K562 (cell line): Measurements from ENCODE around the gene TANC1. TPM values are rescaled to one million over a fixed set of nuclear protein-coding genes. Genes with fewer than 3 reads are reported as not detected.

Experiments used
- FOXA3 ChIP-seq, 2 experiments: fragments of 450-650 bp in 1 of 2; sonication (generic) in 1 of 2; formaldehyde crosslinking; IDR thresholded peaks in 1 of 2; conservative IDR thresholded peaks in 1 of 2; 2 replicates each; pipeline versions ENCODE4 v1.4.0 to v1.8.0; 2020 to 2022; ENCODE audit warnings: mild to moderate bottlenecking in 2 of 2, missing genetic modification reagents in 1 of 2
- JUND ChIP-seq, 2 experiments: IDR thresholded peaks; 2 replicates in 1 of 2; 3 replicates in 1 of 2; pipeline ENCODE4 v1.6.1; 2011; ENCODE audit warnings: borderline replicate concordance in 2 of 2, low read depth in 2 of 2, low read length in 2 of 2, improper control_type of control experiment in 1 of 2, missing biosample characterization in 1 of 2, missing genetic modification characterization in 1 of 2, missing genetic modification reagents in 1 of 2
- L3MBTL2 ChIP-seq: fragments of 450-650 bp; IDR thresholded peaks from 2 replicates; pipeline ENCODE4 v1.6.1; 2016; ENCODE audit warnings: mild to moderate bottlenecking, moderate library complexity
- NR2C2 ChIP-seq, 2 experiments: fragments of 200-800 bp in 1 of 2; sonication (Bioruptor generic) in 1 of 2; sonication (generic) in 1 of 2; formaldehyde crosslinking in 1 of 2; IDR thresholded peaks; 2 replicates each; pipeline versions ENCODE4 v1.6.1 to v1.8.0; 2016 to 2022; ENCODE audit warnings: mild to moderate bottlenecking in 1 of 2, missing compliant biosample characterization in 1 of 2, missing genetic modification characterization in 1 of 2, missing genetic modification reagents in 1 of 2
- SMAD3 ChIP-seq: fragments of 450-650 bp; formaldehyde crosslinking; conservative IDR thresholded peaks from 2 replicates; pipeline ENCODE4 v1.4.0; 2020; ENCODE audit warnings: mild to moderate bottlenecking
- TFE3 ChIP-seq: fragments of 450-650 bp; formaldehyde crosslinking; IDR thresholded peaks from 2 replicates; pipeline ENCODE4 v1.4.0; 2020; ENCODE audit warnings: mild to moderate bottlenecking, mixed read lengths
- TOE1 ChIP-seq, 2 experiments: fragments of 450-650 bp in 1 of 2; sonication (generic) in 1 of 2; formaldehyde crosslinking in 1 of 2; IDR thresholded peaks; 2 replicates each; pipeline versions ENCODE4 v1.7.1 to v1.8.0; 2016 to 2022; ENCODE audit warnings: borderline replicate concordance in 2 of 2, mild to moderate bottlenecking in 2 of 2, antibody characterized with exemption in 1 of 2, inconsistent platforms in 1 of 2, low read depth in 1 of 2, missing genetic modification reagents in 1 of 2, moderate library complexity in 1 of 2
- ZBTB17 ChIP-seq: fragments of 450-650 bp; formaldehyde crosslinking; IDR thresholded peaks from 2 replicates; pipeline ENCODE4 v1.4.0; 2020; ENCODE audit warnings: mild to moderate bottlenecking
- ZNF644 ChIP-seq: fragments of 200-800 bp; sonication (Bioruptor generic); IDR thresholded peaks from 2 replicates; pipeline ENCODE4 v1.6.1; 2016; ENCODE audit warnings: low read depth, missing genetic modification characterization, missing compliant biosample characterization
- polyA plus RNA-seq, 8 experiments: library from polyadenylated mRNA; depleted of rRNA in 4 of 8; stranded (reverse) in 5 of 8; unstranded in 3 of 8; fragments of >200 nt; fragmentation: Nextera tagmentation in 2 of 8; fragmentation: Illumina TruSeq in 1 of 8; extraction: Ambion mirVana in 2 of 8; extraction: Trizol in 1 of 8; gene quantifications; 2 replicates each; pipeline versions ENCODE4 v1.2.1 to v1.2.3, GENCODE V29; 2011 to 2014; ENCODE audit warnings: inconsistent platforms in 1 of 8, missing spikeins in 1 of 8
- total RNA-seq, 7 experiments: library from RNA; depleted of rRNA in 6 of 7; stranded (reverse); fragments of >200 nt in 6 of 7; fragmentation: Illumina TruSeq in 2 of 7; extraction: Trizol in 2 of 7; gene quantifications; 2 replicates each; pipeline versions ENCODE4 v1.2.1 to v1.2.3, GENCODE V29; 2011 to 2021; ENCODE audit warnings: low replicate concordance in 1 of 7
- TF ChIP-seq, protein P1 (sequence below): sonication (generic); formaldehyde crosslinking; IDR thresholded peaks from 2 replicates; pipeline ENCODE4 v1.9.0; 2022; ENCODE audit warnings: mild to moderate bottlenecking, missing genetic modification reagents

TANC1 gene
- total and polyA plus RNA-seq, 9 of the 15 experiments (the other 6 are each of a cell fraction or from before 2014, with no cell fraction given) = under 0.01 to 0.20 (median 0.07) TPM; not detected in 1

DNA sequence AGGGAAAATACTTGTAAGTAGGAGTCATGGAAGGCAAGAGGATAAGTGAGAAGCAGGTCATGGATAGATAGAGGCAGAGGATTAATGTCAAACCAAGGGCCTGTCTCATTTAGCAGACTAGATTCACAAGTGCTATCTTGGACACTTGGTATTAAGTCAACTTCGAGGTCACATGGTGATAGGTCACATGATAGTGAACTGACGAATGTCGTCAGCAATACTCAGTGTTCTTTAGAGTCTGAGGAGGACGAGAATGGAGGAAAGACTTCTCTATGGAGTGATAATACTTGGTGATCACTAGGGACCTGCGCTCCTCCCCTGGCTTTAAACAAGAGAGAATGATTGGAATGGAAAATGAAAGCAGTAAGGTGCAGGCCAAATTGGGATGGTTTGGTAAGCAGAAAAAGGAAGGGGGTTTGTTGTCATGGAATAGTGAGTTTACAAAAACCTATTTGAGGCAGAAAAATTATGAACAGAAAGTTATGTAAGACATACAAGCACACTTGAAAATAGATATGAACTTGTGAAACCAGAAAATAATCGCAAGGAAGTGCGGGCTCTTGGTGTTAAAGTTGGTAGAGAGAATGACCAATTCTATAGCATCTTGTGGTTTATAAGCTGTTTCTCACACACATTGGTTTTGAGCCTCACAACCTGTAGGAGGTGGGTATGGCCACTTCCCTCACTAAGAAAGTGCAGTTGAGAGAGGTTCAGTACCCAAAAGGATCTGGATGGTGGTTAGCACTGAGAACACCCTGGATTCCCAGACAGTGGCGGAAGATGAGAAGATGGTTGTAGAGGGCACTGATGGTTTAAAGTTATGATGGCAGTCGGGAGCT, 176.6 kb downstream of the TANC1 start (continued):
- TF ChIP-seq SMAD3 (CRISPR knock-in tag) (0 out of 2 replicates have a peak, but pooled peaks have one; percentile 49), JUND (IDR thresholded peaks at IDR 0.05; ENCODE audit: borderline replicate concordance, low read depth, low read length) (no peak), JUND (tag; IDR thresholded peaks at IDR 0.05; ENCODE audit: borderline replicate concordance, low read depth, low read length) (peak; percentile 46; the same call in 1 of the 3 replicates), TOE1 (IDR thresholded peaks at IDR 0.05; ENCODE audit: borderline replicate concordance) (peak; percentile 89; the same call in 1 of the 2 replicates), TOE1 (CRISPR knock-in tag; IDR thresholded peaks at IDR 0.05; ENCODE audit: borderline replicate concordance, low read depth) (no peak), NR2C2 (CRISPR knock-in tag; IDR thresholded peaks at IDR 0.05) (no peak), NR2C2 (tag; IDR thresholded peaks at IDR 0.05) (peak; percentile 53; the same call in 1 of the 2 replicates), FOXA3 (CRISPR knock-in tag; conservative IDR thresholded peaks at IDR 0.05 in 1 of 2, IDR thresholded peaks at IDR 0.05 in 1 of 2) (0 out of 4 replicates have a peak, but pooled peaks of 1 of the 2 experiments have one; percentile 13), L3MBTL2 (peak; percentile 86), ZNF644 (tag) (peak; percentile 42; the same call in 1 of the 2 replicates), TFE3 (peak; percentile 94), ZBTB17 (0 out of 2 replicates have a peak, but pooled peaks have one; percentile 1)
- TF ChIP-seq, protein P1, sequence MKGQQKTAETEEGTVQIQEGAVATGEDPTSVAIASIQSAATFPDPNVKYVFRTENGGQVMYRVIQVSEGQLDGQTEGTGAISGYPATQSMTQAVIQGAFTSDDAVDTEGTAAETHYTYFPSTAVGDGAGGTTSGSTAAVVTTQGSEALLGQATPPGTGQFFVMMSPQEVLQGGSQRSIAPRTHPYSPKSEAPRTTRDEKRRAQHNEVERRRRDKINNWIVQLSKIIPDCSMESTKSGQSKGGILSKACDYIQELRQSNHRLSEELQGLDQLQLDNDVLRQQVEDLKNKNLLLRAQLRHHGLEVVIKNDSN (CRISPR knock-in tag) = peak; percentile 86
